ENCODE measurements around the gene TRPM1. TPM values are rescaled to one million over a fixed set of nuclear protein-coding genes. Genes with fewer than 3 reads are reported as not detected.

Gene TRPM1
- total RNA-seq, 6 experiments from 2014 or later = not detected

GRCh38 chr15:31070867-31071266 lies 30.7 kb downstream of the TRPM1 start:
- TF ChIP-seq CTCF (IDR thresholded peaks at IDR 0.05) (no peak), POLR2A (IDR thresholded peaks at IDR 0.05) (no peak)
- H3K27me3 ChIP-seq = no peaks in the 10 kb centered on the region
- ATAC-seq (no peak), DNase-seq (no peak)
- WGBS (ENCODE audit: insufficient coverage, low coverage, low lambda C conversion rate, missing lambda C conversion rate) = 80% methylated on average over 2 of the region's 2 CpGs
- no peak overlapping the region for H3K4me3 ChIP-seq
- intact Hi-C loops (cut with DNase I) = loop anchor here in 1 of 2 donors (10.0 kb wide), 2 partner anchors 46 to 64 kb away; no protein-coding TSS in a partner anchor
- no peaks in the 10 kb centered on the region for H3K9me3 ChIP-seq
- H3K27ac ChIP-seq = no peak overlapping the region
- no peaks in the 10 kb centered on the region for H3K36me3 ChIP-seq
- peaks cover 0 to 23% (median 10%) of the 10 kb centered on the region in 4 donors for H3K4me1 ChIP-seq

- peak; percentile 99 to 100 (median 100) for ATAC-seq
- 39% methylated on average over 6 of the region's 6 CpGs for WGBS (ENCODE audit: insufficient coverage, low coverage, low lambda C conversion rate, missing lambda C conversion rate)
- intact Hi-C loops (cut with DNase I) = no loop called here
Observed at GRCh38 chr15:31069360-31070000, 32.0 kb downstream of the TRPM1 start.

GRCh38 chr15:31067890-31068603 lies 33.5 kb downstream of the TRPM1 start:
- no peaks in the 10 kb centered on the region for H3K36me3 ChIP-seq
- no peak overlapping the region for H3K4me3 ChIP-seq
- intact Hi-C loops (cut with DNase I) = no loop called here
- ATAC-seq (no peak), DNase-seq (no peak)
- H3K4me1 ChIP-seq = peaks cover 0 to 23% (median 10%) of the 10 kb centered on the region in 4 donors
- no peaks in the 10 kb centered on the region for H3K27me3 ChIP-seq
- H3K27ac ChIP-seq = peak overlapping the region in 1 of 3 donors; percentile 11
- H3K9me3 ChIP-seq = no peaks in the 10 kb centered on the region
- TF ChIP-seq CTCF (IDR thresholded peaks at IDR 0.05) = no peak
- no peak for TF ChIP-seq POLR2A (IDR thresholded peaks at IDR 0.05)
- WGBS (ENCODE audit: insufficient coverage, low coverage, low lambda C conversion rate, missing lambda C conversion rate) = 75% methylated on average over 9 of the region's 11 CpGs

More at GRCh38 chr15:31069360-31070000, 32.0 kb downstream of the TRPM1 start:
- peak; percentile 88 to 94 (median 93) for DNase-seq
- H3K27me3 ChIP-seq = no peaks in the 10 kb centered on the region
- peaks cover 0 to 23% (median 10%) of the 10 kb centered on the region in 4 donors for H3K4me1 ChIP-seq
- peak overlapping the region; percentile 49 to 93 (median 77) for H3K27ac ChIP-seq
- H3K4me3 ChIP-seq = no peak overlapping the region
- no peaks in the 10 kb centered on the region for H3K36me3 ChIP-seq
- TF ChIP-seq POLR2A (IDR thresholded peaks at IDR 0.05) (no peak), CTCF (IDR thresholded peaks at IDR 0.05) (no peak)
- H3K9me3 ChIP-seq = no peaks in the 10 kb centered on the region

GRCh38 chr15:31065824-31066223 lies 35.7 kb downstream of the TRPM1 start:
- TF ChIP-seq CTCF (IDR thresholded peaks at IDR 0.05) = no peak
- TF ChIP-seq POLR2A (IDR thresholded peaks at IDR 0.05) = no peak
- H3K36me3 ChIP-seq = no peaks in the 10 kb centered on the region
- no peak overlapping the region for H3K27ac ChIP-seq
- 96% methylated on average over 4 of the region's 6 CpGs for WGBS (ENCODE audit: insufficient coverage, low coverage, low lambda C conversion rate, missing lambda C conversion rate)
- intact Hi-C loops (cut with DNase I) = no loop called here
- H3K4me3 ChIP-seq = no peak overlapping the region
- ATAC-seq = no peak
- no peaks in the 10 kb centered on the region for H3K27me3 ChIP-seq
- no peak for DNase-seq
- H3K4me1 ChIP-seq = peaks cover 0 to 23% (median 10%) of the 10 kb centered on the region in 4 donors
- no peaks in the 10 kb centered on the region for H3K9me3 ChIP-seq
